Sigmoid colon (tissue), 7 donors: ENCODE results near the gene VSIG10L. TPM values are rescaled to one million over a fixed set of nuclear protein-coding genes. Genes with fewer than 3 reads are reported as not detected.

Source experiments
- DNase-seq: peaks from one replicate; pipeline ENCODE4 v3.0.0-alpha.2; 2019
- H3K27ac ChIP-seq, 4 donors: fragments of 200-600 bp; sonication (generic); one replicate each; pipeline ENCODE4 v1.5.1; 2016 to 2019; ENCODE audit warnings: mild to moderate bottlenecking in 1 of 4
- H3K27me3 ChIP-seq, 3 donors: fragments of 200-600 bp; sonication (generic); one replicate each; pipeline ENCODE4 v1.5.1; 2019; ENCODE audit warnings: mild to moderate bottlenecking in 1 of 3
- H3K36me3 ChIP-seq, 4 donors: fragments of 200-600 bp; sonication (generic); one replicate each; pipeline ENCODE4 v1.5.1; 2016 to 2019
- H3K4me1 ChIP-seq, 4 donors: fragments of 200-600 bp; sonication (generic); one replicate each; pipeline ENCODE4 v1.5.1; 2017 to 2019
- H3K4me3 ChIP-seq, 4 donors: fragments of 200-600 bp; sonication (generic); one replicate each; pipeline ENCODE4 v1.5.1; 2017 to 2019; ENCODE audit warnings: mild to moderate bottlenecking in 2 of 4, moderate library complexity in 1 of 4
- H3K9me3 ChIP-seq, 4 donors: fragments of 200-600 bp in 3 of 4; sonication (generic) in 3 of 4; one replicate each; pipeline versions ENCODE4 v1.5.1 to v1.6.1; 2013 to 2019
- CTCF ChIP-seq, 4 experiments: fragments of 450-650 bp in 3 of 4; fragments of 200-600 bp in 1 of 4; IDR thresholded peaks; one replicate each; pipeline ENCODE4 v1.5.1; 2016 to 2019; ENCODE audit warnings: antibody characterized with exemption in 4 of 4, mild to moderate bottlenecking in 3 of 4, moderate library complexity in 2 of 4
- EP300 ChIP-seq, 4 donors: sonication (generic); formaldehyde crosslinking; IDR thresholded peaks; one replicate each; pipeline ENCODE4 v1.6.1; 2017; ENCODE audit warnings: antibody characterized with exemption in 4 of 4
- POLR2A ChIP-seq, 2 donors: fragments of 450-650 bp; IDR thresholded peaks; one replicate each; pipeline ENCODE4 v1.6.1; 2016; ENCODE audit warnings: antibody characterized with exemption in 2 of 2, mild to moderate bottlenecking in 2 of 2, moderate library complexity in 2 of 2
- POLR2AphosphoS5 ChIP-seq, 4 donors: sonication (generic); formaldehyde crosslinking; IDR thresholded peaks; one replicate each; pipeline ENCODE4 v1.6.1; 2017; ENCODE audit warnings: antibody characterized with exemption in 4 of 4
- WGBS, 2 donors: extraction: QIAGEN DNeasy Blood & Tissue Kit; methylation state at CpG; one replicate each; pipeline ENCODE4 v1.1.7; 2013; 5-methylcytosine and 5-hydroxymethylcytosine counted together
- intact Hi-C: fragments of 100-400 bp; cut with DNase I; formaldehyde crosslinking; loops from one replicate; pipeline ENCODE4 v1.15.1; 2023
- polyA plus RNA-seq, 3 donors: library from polyadenylated mRNA; stranded (reverse); fragments of 200-250 nt; gene quantifications; one replicate each; pipeline ENCODE4 v1.2.3, GENCODE V29; 2013
- total RNA-seq, 4 donors: library from RNA; depleted of rRNA; stranded (reverse); fragments of >200 nt; gene quantifications; one replicate each; pipeline ENCODE4 v1.1.0, GENCODE V29; 2016
- donor health status: healthy with polysubstance abuse.
- donor health status: Bipolar disorder and iron deficiency.
- donor health status: healthy.

The VSIG10L gene
- total RNA-seq = 1 to 10 TPM in 1 of 4 donors, under 1 TPM in 3; 0.55 to 2.1 (median 0.70) TPM
- polyA plus RNA-seq = 1 to 10 TPM; 1.2 to 1.9 (median 1.4) TPM

DNA sequence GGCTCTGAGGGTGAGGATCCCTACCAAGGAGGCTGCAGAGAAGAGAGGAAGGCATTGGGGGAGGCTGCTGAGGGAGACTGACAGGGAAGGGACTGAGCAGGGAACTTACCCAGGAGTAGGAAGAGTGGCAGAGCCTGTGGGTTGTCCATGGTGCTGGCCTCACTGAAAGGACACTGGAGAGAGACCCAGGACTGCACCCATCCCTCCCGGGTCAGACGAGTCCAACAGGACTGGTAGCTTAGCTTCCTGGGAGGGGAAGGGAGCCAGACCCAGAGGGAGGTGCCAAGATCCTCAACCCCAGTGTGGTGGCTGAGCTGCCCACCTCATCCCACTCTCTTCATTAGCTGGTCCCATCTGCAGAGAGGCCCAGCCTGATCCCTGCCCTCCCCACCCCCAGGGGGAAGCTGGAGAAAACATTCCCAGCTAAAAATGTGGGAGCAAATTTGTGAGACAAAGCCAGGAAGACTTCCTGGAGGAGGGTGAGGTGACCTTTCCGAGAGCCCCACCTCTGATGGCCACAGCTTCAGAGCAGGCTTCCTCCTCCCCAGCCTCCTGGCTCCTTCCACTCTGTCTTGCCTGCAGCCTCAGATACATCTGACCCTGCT, at the start of gene VSIG10L:
Gene VSIG10L (minus strand): TSS at position 164 of the 605 bp plus-strand sequence. CDS start 15 bp downstream, at position 149.
- intact Hi-C loops = no loop called here
- DNase-seq = no peak
- Histone ChIP-seq H3K4me3 (no peak within 1 kb of the TSS), H3K27ac (peak within 1 kb of the TSS in 2 of 4 donors; percentile 78 to 92), H3K27me3 (no peaks in the 10 kb centered on the region), H3K36me3 (peaks cover 0 to 21% (median 8%) of the 10 kb centered on the region in 4 donors), H3K9me3 (no peaks in the 10 kb centered on the region), H3K4me1 (peaks cover 0 to 25% (median 18%) of the 10 kb centered on the region in 4 donors)
- 30 to 51% methylated on average over 3 of the region's 3 CpGs for WGBS, 2 donors
- TF ChIP-seq CTCF (IDR thresholded peaks at IDR 0.05) (no peak), POLR2A (IDR thresholded peaks at IDR 0.05) (no peak), EP300 (IDR thresholded peaks at IDR 0.05) (no peak), POLR2AphosphoS5 (IDR thresholded peaks at IDR 0.05) (no peak)

GRCh38 chr19:51391073-51391611, 49.2 kb upstream of the VSIG10L start:
- intact Hi-C loops = no loop called here
- no peak for TF ChIP-seq CTCF (IDR thresholded peaks at IDR 0.05)
- TF ChIP-seq EP300 (IDR thresholded peaks at IDR 0.05) = no peak
- no peak for TF ChIP-seq POLR2AphosphoS5 (IDR thresholded peaks at IDR 0.05)
- TF ChIP-seq POLR2A (IDR thresholded peaks at IDR 0.05) = no peak
- no peak for DNase-seq
- Histone ChIP-seq H3K27me3 (no peaks in the 10 kb centered on the region), H3K4me3 (no peak overlapping the region), H3K4me1 (peaks cover 0 to 12% (median 8%) of the 10 kb centered on the region in 4 donors), H3K36me3 (no peaks in the 10 kb centered on the region), H3K9me3 (no peaks in the 10 kb centered on the region), H3K27ac (no peak overlapping the region)
- 64 to 68% methylated on average over 8 of the region's 8 CpGs for WGBS, 2 donors

DNA sequence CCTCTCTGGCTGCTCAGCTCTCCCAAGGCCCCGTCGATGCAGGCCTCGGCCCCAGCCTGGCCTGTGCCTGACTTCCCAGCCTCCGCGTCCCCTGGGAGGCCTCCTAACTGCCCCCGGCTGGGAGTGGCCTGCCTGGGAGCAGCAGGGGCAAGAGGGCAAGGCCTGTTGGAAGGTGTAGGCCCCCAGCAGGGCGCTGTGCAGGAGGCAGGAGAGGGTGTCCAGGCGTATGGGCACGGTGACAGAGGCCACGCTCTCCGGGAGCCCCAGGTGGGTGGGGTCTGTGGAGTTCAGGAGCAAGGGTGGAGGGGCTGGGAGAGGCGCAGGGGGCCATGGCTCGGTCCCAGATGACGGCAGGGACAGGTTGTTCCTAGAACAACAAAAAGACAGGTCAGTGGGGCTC, 47.2 kb upstream of the VSIG10L start:
- H3K27me3 ChIP-seq = no peaks in the 10 kb centered on the region
- H3K4me1 ChIP-seq = peaks cover 0 to 5% (median 2%) of the 10 kb centered on the region in 4 donors
- WGBS, 2 donors = 75 to 82% methylated on average over 14 of the region's 14 CpGs
- H3K4me3 ChIP-seq = no peak overlapping the region
- no peaks in the 10 kb centered on the region for H3K9me3 ChIP-seq
- TF ChIP-seq EP300 (IDR thresholded peaks at IDR 0.05) (no peak), POLR2AphosphoS5 (IDR thresholded peaks at IDR 0.05) (no peak), POLR2A (IDR thresholded peaks at IDR 0.05) (no peak), CTCF (IDR thresholded peaks at IDR 0.05) (no peak)
- H3K36me3 ChIP-seq = no peaks in the 10 kb centered on the region
- no peak overlapping the region for H3K27ac ChIP-seq
- intact Hi-C loops = no loop called here
- DNase-seq = no peak

DNA sequence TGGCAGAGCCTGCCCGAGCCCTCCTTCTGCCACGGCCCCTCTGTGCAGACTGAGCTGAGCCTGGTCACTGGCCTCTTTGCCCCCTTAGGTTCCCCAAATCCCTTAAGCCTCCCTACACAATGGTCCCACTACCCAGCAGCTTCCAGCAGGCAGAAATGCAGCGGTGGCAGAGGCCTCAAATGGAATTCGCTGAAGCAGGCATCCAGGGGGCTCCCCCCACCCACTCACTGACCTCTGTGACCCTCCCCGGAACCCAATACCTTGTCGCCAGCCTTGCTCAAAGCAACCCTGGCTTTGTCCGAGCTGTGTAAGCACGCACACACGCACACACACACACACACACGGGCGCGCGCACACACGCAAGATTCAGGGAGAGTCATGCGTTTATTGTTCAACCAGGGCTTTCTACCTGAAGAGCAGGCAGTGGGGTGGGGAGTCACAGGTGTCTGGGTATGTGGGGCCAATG, 46.0 kb upstream of the VSIG10L start, which contains the start of gene LIM2:
Gene LIM2 (minus strand): TSS at position 51 of the 466 bp plus-strand sequence. CDS start 531 bp downstream, outside the sequence.
- DNase-seq = no peak
- no peaks in the 10 kb centered on the region for H3K4me1 ChIP-seq
- no peaks in the 10 kb centered on the region for H3K36me3 ChIP-seq
- no peak within 1 kb of the TSS for H3K4me3 ChIP-seq
- 83% methylated on average over 15 of the region's 15 CpGs for WGBS, 2 donors
- no peak for TF ChIP-seq EP300 (IDR thresholded peaks at IDR 0.05)
- no peak for TF ChIP-seq CTCF (IDR thresholded peaks at IDR 0.05)
- TF ChIP-seq POLR2AphosphoS5 (IDR thresholded peaks at IDR 0.05) = no peak
- no peak for TF ChIP-seq POLR2A (IDR thresholded peaks at IDR 0.05)
- H3K27me3 ChIP-seq = no peaks in the 10 kb centered on the region
- H3K9me3 ChIP-seq = no peaks in the 10 kb centered on the region
- no peak within 1 kb of the TSS for H3K27ac ChIP-seq
- intact Hi-C loops = no loop called here
